SU-DHL-6 (cell line): ENCODE data around the gene COL7A1.

ENCODE experiments used
- H2AFZ ChIP-seq: fragments of 200-600 bp; sonication (generic); 2 replicates; pipeline ENCODE4 v1.6.1; 2014; ENCODE audit warnings: low read depth, mild to moderate bottlenecking, moderate library complexity, mixed read lengths, antibody characterized with exemption, low read length; ENCODE audit not compliant: severe bottlenecking
- H3F3A ChIP-seq: fragments of 200-600 bp; shearing (Covaris generic); 2 replicates; pipeline ENCODE4 v1.6.0; 2016; ENCODE audit warnings: antibody characterized with exemption, mild to moderate bottlenecking; ENCODE audit not compliant: insufficient read depth
- H3K27ac ChIP-seq: fragments of 200-600 bp; sonication (generic); 2 replicates; pipeline ENCODE4 v1.5.1; 2016; ENCODE audit warnings: low read depth, mild to moderate bottlenecking, low read length, moderate library complexity, mixed read lengths
- H3K27me3 ChIP-seq: fragments of 200-600 bp; sonication (generic), shearing (Covaris generic); 2 replicates; pipeline ENCODE4 v1.6.0; 2014; ENCODE audit warnings: mild to moderate bottlenecking, low read length
- H3K36me3 ChIP-seq: fragments of 200-600 bp; sonication (generic); 2 replicates; pipeline ENCODE4 v1.6.1; 2014; ENCODE audit warnings: mild to moderate bottlenecking, low read length, mixed read lengths
- H3K4me2 ChIP-seq: fragments of 300-600, 200-600 bp; shearing (Covaris generic), sonication (generic); 2 replicates; pipeline ENCODE4 v1.6.0; 2014; ENCODE audit warnings: low read length, low read depth, mild to moderate bottlenecking; ENCODE audit not compliant: poor library complexity, severe bottlenecking
- H3K4me3 ChIP-seq: fragments of 200-600 bp; sonication (generic); 2 replicates; pipeline ENCODE4 v1.5.1; 2014; ENCODE audit warnings: antibody characterized with exemption, low read length, mild to moderate bottlenecking, mixed read lengths; ENCODE audit not compliant: insufficient read depth, poor library complexity, severe bottlenecking
- H3K79me2 ChIP-seq: fragments of 200-600 bp; sonication (generic); 2 replicates; pipeline ENCODE4 v1.6.1; 2014; ENCODE audit warnings: mild to moderate bottlenecking, low read length, moderate library complexity; ENCODE audit not compliant: insufficient read depth
- H3K9ac ChIP-seq: fragments of 200-600 bp; sonication (generic); 2 replicates; pipeline ENCODE4 v1.7.0; 2014; ENCODE audit warnings: mild to moderate bottlenecking, low read length
- H3K9me2 ChIP-seq: fragments of 200-600 bp; sonication (generic); replicated peaks from 2 replicates; pipeline ENCODE4 v1.6.1; 2014; ENCODE audit warnings: low read length; ENCODE audit not compliant: insufficient read depth
- H3K9me3 ChIP-seq: fragments of 200-600 bp; sonication (generic); 2 replicates; pipeline ENCODE4 v1.6.1; 2014; ENCODE audit warnings: low read length, mixed read lengths; ENCODE audit not compliant: insufficient read depth
- H4K20me1 ChIP-seq: fragments of 200-600 bp; sonication (generic); 2 replicates; pipeline ENCODE4 v1.6.1; 2014; ENCODE audit warnings: low read depth, mild to moderate bottlenecking, antibody characterized with exemption, low read length, moderate library complexity, mixed read lengths
- EZH2phosphoT487 ChIP-seq: fragments of 200-600 bp; sonication (generic), shearing (Covaris generic); conservative IDR thresholded peaks from 2 replicates; pipeline ENCODE4 v1.6.1; 2018; ENCODE audit warnings: mild to moderate bottlenecking, antibody characterized with exemption, low read length, moderate library complexity, mixed read lengths
- TF ChIP-seq, protein P1 (sequence below): fragments of 200-600 bp; sonication (generic); IDR thresholded peaks from one replicate; pipeline ENCODE4 v1.5.1; 2017; ENCODE audit warnings: antibody characterized with exemption, mild to moderate bottlenecking, low read length, moderate library complexity; ENCODE audit not compliant: insufficient read depth, poor library complexity, severe bottlenecking

COL7A1 gene

GRCh38 chr3:48584836-48585235 is 10.3 kb downstream of the COL7A1 start:
- H3K9ac ChIP-seq: no peak overlapping the region
- H3K79me2 ChIP-seq: no peaks in the 10 kb centered on the region
- no peak overlapping the region for H3K4me3 ChIP-seq
- no peaks in the 10 kb centered on the region for H3K9me3 ChIP-seq
- H3K27me3 ChIP-seq: no peaks in the 10 kb centered on the region
- H3F3A ChIP-seq: no peaks in the 10 kb centered on the region
- no peaks in the 10 kb centered on the region for H3K36me3 ChIP-seq
- H2AFZ ChIP-seq: no peak overlapping the region
- H3K27ac ChIP-seq: no peak overlapping the region
- no peak overlapping the region for H3K4me2 ChIP-seq
- no peaks in the 10 kb centered on the region for H4K20me1 ChIP-seq
- TF ChIP-seq, protein P1, sequence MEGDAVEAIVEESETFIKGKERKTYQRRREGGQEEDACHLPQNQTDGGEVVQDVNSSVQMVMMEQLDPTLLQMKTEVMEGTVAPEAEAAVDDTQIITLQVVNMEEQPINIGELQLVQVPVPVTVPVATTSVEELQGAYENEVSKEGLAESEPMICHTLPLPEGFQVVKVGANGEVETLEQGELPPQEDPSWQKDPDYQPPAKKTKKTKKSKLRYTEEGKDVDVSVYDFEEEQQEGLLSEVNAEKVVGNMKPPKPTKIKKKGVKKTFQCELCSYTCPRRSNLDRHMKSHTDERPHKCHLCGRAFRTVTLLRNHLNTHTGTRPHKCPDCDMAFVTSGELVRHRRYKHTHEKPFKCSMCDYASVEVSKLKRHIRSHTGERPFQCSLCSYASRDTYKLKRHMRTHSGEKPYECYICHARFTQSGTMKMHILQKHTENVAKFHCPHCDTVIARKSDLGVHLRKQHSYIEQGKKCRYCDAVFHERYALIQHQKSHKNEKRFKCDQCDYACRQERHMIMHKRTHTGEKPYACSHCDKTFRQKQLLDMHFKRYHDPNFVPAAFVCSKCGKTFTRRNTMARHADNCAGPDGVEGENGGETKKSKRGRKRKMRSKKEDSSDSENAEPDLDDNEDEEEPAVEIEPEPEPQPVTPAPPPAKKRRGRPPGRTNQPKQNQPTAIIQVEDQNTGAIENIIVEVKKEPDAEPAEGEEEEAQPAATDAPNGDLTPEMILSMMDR: no peak
- no peak for TF ChIP-seq EZH2phosphoT487
- no peaks in the 10 kb centered on the region for H3K9me2 ChIP-seq

DNA sequence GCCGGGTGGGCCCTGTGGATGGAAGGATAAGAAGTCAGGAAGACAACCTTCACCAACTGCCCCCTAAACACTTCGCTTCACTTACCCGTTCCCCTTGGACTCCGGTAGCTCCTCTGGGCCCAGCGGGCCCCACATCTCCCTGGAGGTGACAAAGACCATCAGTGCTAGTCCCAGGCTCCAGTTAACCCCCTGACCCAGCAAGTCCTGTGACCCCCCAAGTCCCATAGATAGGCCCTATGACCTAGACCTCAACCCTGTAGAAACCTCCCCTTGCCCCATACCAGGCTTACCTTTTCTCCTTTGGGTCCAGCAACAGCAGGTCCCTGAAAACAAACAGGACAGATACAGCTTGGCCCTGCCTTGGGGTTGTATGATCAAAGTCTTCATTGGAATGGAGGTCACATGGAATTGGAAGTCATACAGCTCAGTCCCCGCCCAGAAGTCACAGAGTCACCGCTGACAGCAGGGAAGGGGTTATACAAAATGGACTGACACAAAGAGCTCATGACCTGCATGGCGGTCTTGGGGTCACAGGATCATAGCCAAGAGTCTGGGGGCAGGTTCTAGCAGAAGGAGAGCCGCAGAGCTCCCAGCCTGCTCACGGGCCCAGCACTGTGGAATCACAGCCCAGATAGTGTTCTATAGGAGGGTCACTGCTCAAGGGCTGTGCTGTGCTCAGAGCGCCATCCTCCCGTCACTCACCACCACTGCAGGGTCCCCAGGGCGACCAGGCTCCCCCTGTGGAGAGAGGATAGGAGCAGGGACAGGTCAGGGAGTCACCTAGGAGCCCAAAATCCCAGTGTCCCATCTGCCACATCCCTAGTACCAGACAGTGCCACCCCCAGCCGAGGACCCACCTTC is 13.3 kb downstream of the COL7A1 start:
- H4K20me1 ChIP-seq: no peaks in the 10 kb centered on the region
- TF ChIP-seq EZH2phosphoT487: no peak
- TF ChIP-seq, protein P1: no peak
- no peak overlapping the region for H2AFZ ChIP-seq
- H3K27me3 ChIP-seq: no peaks in the 10 kb centered on the region
- no peaks in the 10 kb centered on the region for H3K36me3 ChIP-seq
- H3K4me3 ChIP-seq: no peak overlapping the region
- no peaks in the 10 kb centered on the region for H3K79me2 ChIP-seq
- no peaks in the 10 kb centered on the region for H3K9me2 ChIP-seq
- H3K9me3 ChIP-seq: no peaks in the 10 kb centered on the region
- H3K9ac ChIP-seq: no peak overlapping the region
- no peak overlapping the region for H3K27ac ChIP-seq
- no peaks in the 10 kb centered on the region for H3F3A ChIP-seq
- H3K4me2 ChIP-seq: no peak overlapping the region

DNA sequence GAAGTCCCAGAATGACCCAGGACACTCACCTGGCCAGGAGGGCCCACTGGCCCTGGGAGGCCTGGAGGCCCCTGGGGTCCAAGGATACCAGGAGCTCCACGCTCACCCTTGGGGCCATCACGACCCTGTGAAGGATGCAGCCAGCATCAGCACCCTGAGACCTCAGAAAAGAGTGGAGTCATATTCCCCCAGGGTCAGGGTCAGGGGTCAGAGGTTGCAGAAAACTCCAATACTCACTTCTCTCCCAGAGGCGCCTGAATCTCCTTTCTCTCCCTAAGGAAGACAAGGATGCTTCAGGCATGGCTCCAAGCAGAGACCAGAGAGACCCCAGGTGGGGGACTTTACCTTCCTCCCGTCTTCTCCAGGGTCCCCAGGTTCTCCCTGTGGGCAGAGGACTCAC is 18.5 kb downstream of the COL7A1 start:
- Histone ChIP-seq H3K9ac (no peak overlapping the region), H3K9me2 (no peaks in the 10 kb centered on the region), H3K36me3 (no peaks in the 10 kb centered on the region), H4K20me1 (no peaks in the 10 kb centered on the region), H3K9me3 (no peaks in the 10 kb centered on the region), H3K4me2 (no peak overlapping the region), H2AFZ (no peak overlapping the region), H3K27ac (no peak overlapping the region), H3K27me3 (no peaks in the 10 kb centered on the region), H3K79me2 (no peaks in the 10 kb centered on the region), H3K4me3 (no peak overlapping the region), H3F3A (no peaks in the 10 kb centered on the region)
- TF ChIP-seq, protein P1: no peak
